GM19467 (cell line): Measurements from ENCODE around the gene DDX42.

Experiments used
- ATAC-seq: cut with Tn5 transposase; IDR thresholded peaks from one replicate; pipeline ENCODE4 v1.9.1; 2021; ENCODE audit warnings: mild to moderate bottlenecking, moderate library complexity; ENCODE audit not compliant: unreplicated experiment

DDX42 gene

GRCh38 chr17:63822537-63822936 is 48.6 kb downstream of the DDX42 start:
- no peak for ATAC-seq

GRCh38 chr17:63823659-63824331 is 49.8 kb downstream of the DDX42 start:
- no peak for ATAC-seq

GRCh38 chr17:63824362-63824761 is 50.4 kb downstream of the DDX42 start:
- no peak for ATAC-seq

- peak; percentile 12 for ATAC-seq
These were observed 52.6 kb downstream of the DDX42 start for GRCh38 chr17:63826468-63827001.

- peak; percentile 78 for ATAC-seq
These were observed 53.2 kb downstream of the DDX42 start, which contains the start of the genes FTSJ3 and PSMC5 for GRCh38 chr17:63827002-63827800. FTSJ3 (minus strand) TSS chr17:63827663; CDS start chr17:63826902, 761 bp downstream. PSMC5 (plus strand) TSS chr17:63827431; CDS start chr17:63827491, 60 bp downstream.

- ATAC-seq = no peak
These were observed 53.8 kb downstream of the DDX42 start for GRCh38 chr17:63827801-63828221.

- ATAC-seq = no peak
These were observed 55.0 kb downstream of the DDX42 start for GRCh38 chr17:63828936-63829335.

GRCh38 chr17:63830278-63830677 is 56.3 kb downstream of the DDX42 start:
- no peak for ATAC-seq

- no peak for ATAC-seq
These were observed 57.0 kb downstream of the DDX42 start for GRCh38 chr17:63830904-63831491.

GRCh38 chr17:63831505-63831904 is 57.5 kb downstream of the DDX42 start:
- no peak for ATAC-seq

GRCh38 chr17:63832014-63832413 is 58.0 kb downstream of the DDX42 start:
- no peak for ATAC-seq

- ATAC-seq = no peak
These were observed 58.5 kb downstream of the DDX42 start for GRCh38 chr17:63832455-63832854.

GRCh38 chr17:63833026-63833740 is 59.2 kb downstream of the DDX42 start:
- no peak for ATAC-seq

GRCh38 chr17:63833741-63834373 is 59.9 kb downstream of the DDX42 start:
- ATAC-seq = no peak

- ATAC-seq = peak; percentile 66
These were observed 60.6 kb downstream of the DDX42 start for GRCh38 chr17:63834431-63835166.

- ATAC-seq = no peak
These were observed 61.3 kb downstream of the DDX42 start for GRCh38 chr17:63835167-63835720.

GRCh38 chr17:63836811-63837210 is 62.8 kb downstream of the DDX42 start:
- no peak for ATAC-seq

- no peak for ATAC-seq
These were observed 63.5 kb downstream of the DDX42 start for GRCh38 chr17:63837480-63837879.

GRCh38 chr17:63837962-63838600 is 64.1 kb downstream of the DDX42 start:
- no peak for ATAC-seq
